Measurements from ENCODE around the gene ACO2. TPM values are rescaled to one million over a fixed set of nuclear protein-coding genes. Genes with fewer than 3 reads are reported as not detected.

ACO2 gene
- total RNA-seq, 1 donor from 2014 or later = 59.8 TPM

DNA sequence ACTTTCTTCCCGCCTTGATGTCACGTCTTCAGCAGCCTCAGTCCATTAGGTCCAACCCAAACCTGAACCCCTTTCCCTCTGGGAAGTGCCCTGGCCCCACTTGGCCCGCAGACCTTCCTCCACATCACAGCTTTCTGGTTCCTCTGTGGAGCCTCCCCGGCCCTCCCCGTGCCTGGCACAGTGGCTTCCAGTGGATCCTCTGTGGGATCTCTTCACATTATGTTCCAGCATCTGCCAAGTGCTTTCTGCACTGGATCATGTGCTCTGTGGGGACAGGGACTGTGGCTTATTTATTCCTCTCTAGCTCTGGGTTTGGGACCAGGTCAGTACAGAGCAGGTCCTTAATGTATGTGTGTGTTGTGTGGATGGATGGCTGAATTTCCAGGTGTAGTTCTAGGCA lies 44.5 kb downstream of the ACO2 start:
- DNase-seq (ENCODE audit: low read depth) (no peak), FAIRE-seq (no peak)
- Histone ChIP-seq H3K27me3 (ENCODE audit: control insufficient read depth, insufficient read depth, low read length) (no peaks in the 10 kb centered on the region), H3K36me3 (ENCODE audit: control insufficient read depth, insufficient read depth, low read length) (peaks cover 23% of the 10 kb centered on the region), H3K4me3 (ENCODE audit: low read depth, low read length) (no peak overlapping the region)
- TF ChIP-seq, protein P1, sequence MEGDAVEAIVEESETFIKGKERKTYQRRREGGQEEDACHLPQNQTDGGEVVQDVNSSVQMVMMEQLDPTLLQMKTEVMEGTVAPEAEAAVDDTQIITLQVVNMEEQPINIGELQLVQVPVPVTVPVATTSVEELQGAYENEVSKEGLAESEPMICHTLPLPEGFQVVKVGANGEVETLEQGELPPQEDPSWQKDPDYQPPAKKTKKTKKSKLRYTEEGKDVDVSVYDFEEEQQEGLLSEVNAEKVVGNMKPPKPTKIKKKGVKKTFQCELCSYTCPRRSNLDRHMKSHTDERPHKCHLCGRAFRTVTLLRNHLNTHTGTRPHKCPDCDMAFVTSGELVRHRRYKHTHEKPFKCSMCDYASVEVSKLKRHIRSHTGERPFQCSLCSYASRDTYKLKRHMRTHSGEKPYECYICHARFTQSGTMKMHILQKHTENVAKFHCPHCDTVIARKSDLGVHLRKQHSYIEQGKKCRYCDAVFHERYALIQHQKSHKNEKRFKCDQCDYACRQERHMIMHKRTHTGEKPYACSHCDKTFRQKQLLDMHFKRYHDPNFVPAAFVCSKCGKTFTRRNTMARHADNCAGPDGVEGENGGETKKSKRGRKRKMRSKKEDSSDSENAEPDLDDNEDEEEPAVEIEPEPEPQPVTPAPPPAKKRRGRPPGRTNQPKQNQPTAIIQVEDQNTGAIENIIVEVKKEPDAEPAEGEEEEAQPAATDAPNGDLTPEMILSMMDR (IDR thresholded peaks at IDR 0.05; ENCODE audit: insufficient read depth, low read length, severe bottlenecking) = no peak

DNA sequence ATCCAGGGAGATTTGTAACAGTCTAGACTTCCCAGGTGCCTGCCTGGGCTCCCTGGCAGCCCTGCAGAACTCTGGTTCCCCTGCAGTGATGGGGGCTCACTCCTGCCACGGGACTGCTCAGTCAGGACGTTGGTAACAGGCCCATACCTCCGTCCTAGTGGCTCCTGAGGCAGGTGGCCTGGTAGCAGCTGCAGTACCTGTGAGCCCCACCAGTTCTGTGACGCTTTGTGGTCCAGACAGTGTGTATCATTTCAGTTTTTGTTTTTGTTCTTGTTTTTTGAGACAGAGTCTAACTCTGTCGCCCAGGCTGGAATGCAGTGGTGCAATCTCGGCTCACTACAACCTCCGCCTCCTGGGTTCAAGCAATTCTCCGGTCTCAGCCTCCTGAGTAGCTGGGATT lies 47.5 kb downstream of the ACO2 start:
- FAIRE-seq (no peak), DNase-seq (ENCODE audit: low read depth) (no peak)
- Histone ChIP-seq H3K36me3 (ENCODE audit: control insufficient read depth, insufficient read depth, low read length) (peaks cover 25% of the 10 kb centered on the region), H3K4me3 (ENCODE audit: low read depth, low read length) (no peak overlapping the region), H3K27me3 (ENCODE audit: control insufficient read depth, insufficient read depth, low read length) (no peaks in the 10 kb centered on the region)
- TF ChIP-seq, protein P1 (IDR thresholded peaks at IDR 0.05; ENCODE audit: insufficient read depth, low read length, severe bottlenecking) = no peak

DNA sequence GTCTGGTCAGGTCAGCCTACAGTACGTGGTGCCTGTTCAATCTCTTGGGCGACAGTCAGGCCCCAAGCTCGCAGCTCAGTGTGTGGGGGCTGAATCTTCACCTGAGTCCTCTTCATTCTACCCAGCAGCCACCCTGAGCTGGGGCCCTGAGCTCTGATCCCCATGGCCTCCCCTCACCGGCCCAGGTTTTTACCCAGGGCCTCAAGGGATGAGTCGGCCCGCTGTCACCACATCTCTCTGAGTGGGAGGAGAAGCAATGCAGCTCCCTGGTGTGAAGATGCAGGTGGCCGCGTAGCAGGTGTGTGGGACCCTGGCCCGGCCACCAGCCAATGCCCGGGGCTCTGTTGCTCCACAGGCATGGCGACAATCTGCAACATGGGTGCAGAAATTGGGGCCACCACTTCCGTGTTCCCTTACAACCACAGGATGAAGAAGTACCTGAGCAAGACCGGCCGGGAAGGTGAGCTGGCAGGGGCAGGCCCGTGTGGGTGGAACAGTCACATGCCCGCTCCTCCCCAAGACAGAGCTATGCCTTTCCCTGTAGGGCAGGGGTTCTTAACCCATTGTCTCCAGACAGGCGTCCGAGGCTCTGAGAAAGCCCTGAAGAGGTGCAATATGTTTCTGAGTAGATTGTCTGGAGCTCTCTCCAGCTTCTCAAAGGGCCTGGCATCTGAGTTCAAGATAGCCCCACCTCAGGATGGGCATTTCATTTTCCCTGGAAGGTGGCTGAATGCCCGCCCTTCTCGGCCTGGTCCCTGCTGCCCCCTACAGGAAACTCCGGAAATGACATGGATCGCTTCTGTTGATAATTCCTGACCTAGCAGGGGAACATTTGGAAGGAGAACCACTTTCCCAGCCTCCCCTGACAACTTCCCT lies 48.5 kb downstream of the ACO2 start:
- no peak overlapping the region for H3K4me3 ChIP-seq (ENCODE audit: low read depth, low read length)
- peaks cover 23% of the 10 kb centered on the region for H3K36me3 ChIP-seq (ENCODE audit: control insufficient read depth, insufficient read depth, low read length)
- TF ChIP-seq, protein P1 (IDR thresholded peaks at IDR 0.05; ENCODE audit: insufficient read depth, low read length, severe bottlenecking) = peak; percentile 81
- FAIRE-seq (peak; percentile 18), DNase-seq (ENCODE audit: low read depth) (peak; percentile 74)
- no peaks in the 10 kb centered on the region for H3K27me3 ChIP-seq (ENCODE audit: control insufficient read depth, insufficient read depth, low read length)

DNA sequence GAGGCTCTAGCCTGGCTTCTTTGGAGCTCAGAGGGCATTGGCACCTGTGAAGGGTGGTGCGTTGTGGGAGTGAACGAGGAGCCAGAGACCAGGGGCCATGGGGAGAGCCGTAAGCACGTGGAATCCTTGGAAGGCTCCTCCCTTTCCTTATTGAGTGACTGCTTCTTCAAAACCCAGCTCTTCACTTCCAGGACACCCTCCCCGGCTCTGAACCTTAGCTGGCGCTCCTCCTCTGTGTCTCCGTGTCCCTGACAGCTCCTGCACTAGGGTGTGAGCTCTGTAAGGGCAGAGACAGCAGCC lies 49.1 kb downstream of the ACO2 start:
- H3K27me3 ChIP-seq (ENCODE audit: control insufficient read depth, insufficient read depth, low read length) = no peaks in the 10 kb centered on the region
- FAIRE-seq = no peak
- H3K36me3 ChIP-seq (ENCODE audit: control insufficient read depth, insufficient read depth, low read length) = peaks cover 26% of the 10 kb centered on the region
- DNase-seq (ENCODE audit: low read depth) = no peak
- H3K4me3 ChIP-seq (ENCODE audit: low read depth, low read length) = no peak overlapping the region
- TF ChIP-seq, protein P1 (IDR thresholded peaks at IDR 0.05; ENCODE audit: insufficient read depth, low read length, severe bottlenecking) = no peak

DNA sequence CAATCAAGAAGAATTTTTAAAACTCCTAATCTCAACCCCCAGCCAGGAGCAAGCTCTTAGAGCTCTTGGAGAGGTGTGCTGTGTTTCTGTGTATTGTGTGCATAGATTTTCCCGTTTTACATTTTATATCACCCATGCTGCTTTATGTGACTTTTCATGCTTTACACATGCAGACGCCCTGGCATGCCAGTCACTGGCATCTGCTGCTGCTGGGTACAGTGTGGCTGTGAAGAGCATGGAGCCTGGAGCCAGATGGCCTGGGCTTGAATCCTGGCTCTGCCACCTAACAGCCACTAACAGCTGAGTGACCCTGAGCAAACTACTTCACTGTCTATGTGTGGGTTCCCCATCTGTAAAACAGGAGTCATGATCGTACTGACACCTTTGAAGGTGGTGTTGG lies 52.2 kb downstream of the ACO2 start:
- FAIRE-seq (no peak), DNase-seq (ENCODE audit: low read depth) (no peak)
- peaks cover 27% of the 10 kb centered on the region for H3K36me3 ChIP-seq (ENCODE audit: control insufficient read depth, insufficient read depth, low read length)
- TF ChIP-seq, protein P1 (IDR thresholded peaks at IDR 0.05; ENCODE audit: insufficient read depth, low read length, severe bottlenecking) = no peak
- no peaks in the 10 kb centered on the region for H3K27me3 ChIP-seq (ENCODE audit: control insufficient read depth, insufficient read depth, low read length)
- H3K4me3 ChIP-seq (ENCODE audit: low read depth, low read length) = no peak overlapping the region

DNA sequence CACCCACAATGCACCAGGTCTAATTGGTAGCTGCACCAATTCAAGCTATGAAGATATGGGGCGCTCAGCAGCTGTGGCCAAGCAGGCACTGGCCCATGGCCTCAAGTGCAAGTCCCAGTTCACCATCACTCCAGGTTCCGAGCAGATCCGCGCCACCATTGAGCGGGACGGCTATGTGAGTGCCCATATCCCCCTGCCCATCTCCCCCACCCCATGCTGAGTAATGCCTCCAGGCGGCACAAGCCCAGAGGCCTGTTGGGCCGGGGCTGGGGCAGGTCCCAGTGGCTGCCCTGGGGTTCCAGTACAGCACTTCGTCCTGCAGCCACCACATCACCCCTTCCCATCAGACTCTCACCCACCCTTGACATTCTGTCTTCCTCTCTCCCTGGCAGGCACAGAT lies 53.9 kb downstream of the ACO2 start:
- Histone ChIP-seq H3K27me3 (ENCODE audit: control insufficient read depth, insufficient read depth, low read length) (no peaks in the 10 kb centered on the region), H3K4me3 (ENCODE audit: low read depth, low read length) (no peak overlapping the region), H3K36me3 (ENCODE audit: control insufficient read depth, insufficient read depth, low read length) (peaks cover 41% of the 10 kb centered on the region)
- FAIRE-seq (no peak), DNase-seq (ENCODE audit: low read depth) (no peak)
- TF ChIP-seq, protein P1 (IDR thresholded peaks at IDR 0.05; ENCODE audit: insufficient read depth, low read length, severe bottlenecking) = no peak

All from bronchial epithelial cell (primary cell).